Activated naive CD4-positive, alpha-beta T cell treated with anti-CD3 and anti-CD28 coated beads, Interleukin-2, amount 50 U/mL, for 72 hours (primary cell): ENCODE measurements around the gene TMEM212. TPM values are rescaled to one million over a fixed set of nuclear protein-coding genes. Genes with fewer than 3 reads are reported as not detected.
A peak's percentile ranks its signal among the peaks of the same experiment; 100 is the strongest.
"Not testable (repeated sequence)": the region's sequence is repeated elsewhere in the genome, so short reads cannot be mapped to it uniquely, and the experiment has no call there.

Experiments
- ATAC-seq, 2 donors: fragments of 150-1000 bp; cut with Tn5 transposase; 2 replicates each; pipeline ENCODE4 v1.10.0; 2021; ENCODE audit warnings: mild to moderate bottlenecking in 2 of 2, moderate library complexity in 2 of 2
- DNase-seq, 2 donors: peaks; one replicate each; pipeline ENCODE4 v3.0.0; 2021 to 2022; ENCODE audit warnings: low spot score in 2 of 2
- H3K27ac Mint-ChIP-seq, 2 donors: one replicate each; pipeline ENCODE4 v1.8.0; 2022; ENCODE audit warnings: mild to moderate bottlenecking in 2 of 2, mixed read lengths in 2 of 2
- H3K36me3 Mint-ChIP-seq, 2 donors: one replicate each; pipeline ENCODE4 v1.8.0; 2022; ENCODE audit warnings: mixed read lengths in 2 of 2
- H3K9me3 Mint-ChIP-seq, 2 donors: one replicate each; pipeline ENCODE4 v1.8.0; 2022; ENCODE audit warnings: mixed read lengths in 2 of 2
- total RNA-seq, 2 donors: library from RNA; stranded (reverse); gene quantifications; one replicate each; pipeline ENCODE4 v1.2.3, GENCODE V29; 2022

The TMEM212 gene
- total RNA-seq, 2 donors from 2014 or later, result not detected

- no peak for ATAC-seq
- no peak for DNase-seq
- Mint-ChIP-seq H3K27ac (peak overlapping the region in 1 of 2 donors; percentile 7), H3K9me3 (peaks cover 0 to 3% of the 10 kb centered on the region in 2 donors), H3K36me3 (no peaks in the 10 kb centered on the region)
Measured at GRCh38 chr3:171840811-171841619, 2.1 kb upstream of the TMEM212 start.

GRCh38 chr3:171841620-171842000 is 1.5 kb upstream of the TMEM212 start:
- Mint-ChIP-seq H3K9me3 (peaks cover 0 to 5% of the 10 kb centered on the region in 2 donors), H3K36me3 (no peaks in the 10 kb centered on the region), H3K27ac (no peak overlapping the region)
- ATAC-seq, result no peak
- no peak for DNase-seq

- ATAC-seq (no peak), DNase-seq (no peak)
- no peak overlapping the region for H3K27ac Mint-ChIP-seq
- peaks cover 0 to 7% of the 10 kb centered on the region in 2 donors for H3K36me3 Mint-ChIP-seq
- H3K9me3 Mint-ChIP-seq, result peaks cover 0 to 5% of the 10 kb centered on the region in 2 donors
Measured at GRCh38 chr3:171844873-171845272, 1.7 kb downstream of the TMEM212 start.

- Mint-ChIP-seq H3K9me3 (peaks cover 0 to 5% of the 10 kb centered on the region in 2 donors), H3K27ac (no peak overlapping the region), H3K36me3 (peaks cover 0 to 7% of the 10 kb centered on the region in 2 donors)
- DNase-seq, result no peak
- ATAC-seq, result no peak
Measured at GRCh38 chr3:171845481-171846284, 2.5 kb downstream of the TMEM212 start.

GRCh38 chr3:171846597-171846996 is 3.4 kb downstream of the TMEM212 start:
- DNase-seq, result no peak
- Mint-ChIP-seq H3K27ac (peak overlapping the region; percentile 40 to 84), H3K9me3 (peaks cover 0 to 5% of the 10 kb centered on the region in 2 donors), H3K36me3 (peaks cover 0 to 7% of the 10 kb centered on the region in 2 donors)
- peak; percentile 96 to 99 for ATAC-seq

- DNase-seq (no peak), ATAC-seq (no peak)
- peaks cover 0 to 5% of the 10 kb centered on the region in 2 donors for H3K9me3 Mint-ChIP-seq
- H3K36me3 Mint-ChIP-seq, result peaks cover 0 to 7% of the 10 kb centered on the region in 2 donors
- H3K27ac Mint-ChIP-seq, result peak overlapping the region; percentile 40 to 84
Measured at GRCh38 chr3:171847133-171847532, 4.0 kb downstream of the TMEM212 start.

DNA sequence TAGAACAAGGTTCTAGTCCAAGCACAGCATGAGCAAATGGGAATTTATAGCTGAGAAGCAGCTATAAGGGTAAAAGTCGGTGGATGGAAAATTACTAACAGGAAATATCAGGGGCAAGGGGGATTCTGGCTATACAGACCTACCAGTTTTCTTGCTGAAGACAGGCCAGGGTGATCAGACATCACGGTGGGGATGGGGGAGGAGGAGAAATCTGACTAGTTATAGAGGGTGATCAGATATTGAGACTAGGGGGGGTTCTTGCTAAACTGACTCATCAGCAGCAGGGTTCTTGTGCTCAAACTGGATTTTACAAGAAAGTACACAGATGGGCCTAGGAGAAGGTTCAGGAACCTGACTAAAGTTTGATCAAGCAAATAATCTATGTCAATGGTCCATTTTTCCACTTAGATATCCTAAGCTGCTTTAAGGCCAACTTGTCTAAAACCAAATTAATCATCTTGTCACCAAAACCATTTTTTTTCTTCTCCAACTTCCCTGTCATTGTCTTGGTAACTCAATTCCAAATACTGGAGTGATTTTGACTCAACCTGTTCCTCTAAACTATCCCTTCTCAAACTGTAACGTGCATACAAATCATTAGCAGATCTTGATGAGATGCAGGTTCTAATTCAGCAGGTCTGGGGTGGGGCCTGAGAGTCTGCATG is 4.6 kb downstream of the TMEM212 start:
- Mint-ChIP-seq H3K27ac (peak overlapping the region in 1 of 2 donors; percentile 30), H3K36me3 (peaks cover 4 to 11% of the 10 kb centered on the region in 2 donors), H3K9me3 (peaks cover under 1 to 11% of the 10 kb centered on the region in 2 donors)
- no peak for ATAC-seq
- no peak for DNase-seq

DNA sequence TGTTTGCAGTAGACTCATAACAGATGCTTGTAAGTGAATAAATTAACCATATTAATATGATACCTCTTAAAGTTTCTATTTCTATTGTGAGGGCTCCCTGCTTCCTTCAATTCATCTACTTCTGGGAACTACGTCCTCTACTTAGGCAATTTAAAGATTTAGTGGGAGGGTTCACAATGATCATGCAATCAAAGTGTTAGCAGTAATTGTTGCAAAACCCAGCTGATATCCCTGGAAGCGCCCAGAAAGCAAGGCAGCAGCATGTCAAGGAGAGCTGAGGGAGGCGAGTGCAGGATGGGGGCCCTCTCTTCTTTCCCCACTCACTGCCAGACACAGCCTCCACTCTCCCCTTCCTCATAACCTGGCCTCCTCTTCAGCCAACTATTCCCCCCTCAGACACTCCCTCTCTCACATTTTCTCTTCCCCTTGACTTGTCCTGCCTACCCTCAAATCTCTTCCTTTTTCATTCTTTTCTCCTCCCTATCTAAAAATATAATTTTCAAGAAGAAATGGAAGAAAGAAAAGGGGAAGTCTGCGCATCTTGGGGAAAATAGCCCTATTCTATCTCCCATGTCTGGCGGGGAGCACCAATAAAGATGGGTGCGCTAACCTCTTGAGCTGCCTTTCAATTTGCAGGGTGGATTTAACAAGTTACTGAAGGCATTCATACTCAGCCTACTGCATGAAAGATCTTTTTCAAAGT is 6.6 kb downstream of the TMEM212 start:
- no peak for ATAC-seq
- DNase-seq, result no peak
- H3K27ac Mint-ChIP-seq, result no peak overlapping the region
- H3K9me3 Mint-ChIP-seq, result peaks cover 7 to 28% of the 10 kb centered on the region in 2 donors
- H3K36me3 Mint-ChIP-seq, result peaks cover 7 to 25% of the 10 kb centered on the region in 2 donors

GRCh38 chr3:171850320-171850959 is 7.3 kb downstream of the TMEM212 start:
- H3K9me3 Mint-ChIP-seq, result peaks cover 7 to 28% of the 10 kb centered on the region in 2 donors
- peaks cover 7 to 25% of the 10 kb centered on the region in 2 donors for H3K36me3 Mint-ChIP-seq
- DNase-seq (no peak), ATAC-seq (no peak)
- H3K27ac Mint-ChIP-seq, result no peak overlapping the region

- Mint-ChIP-seq H3K36me3 (peaks cover 7 to 25% of the 10 kb centered on the region in 2 donors), H3K9me3 (peaks cover 7 to 24% of the 10 kb centered on the region in 2 donors), H3K27ac (no peak overlapping the region)
- DNase-seq, result no peak
- ATAC-seq, result no peak
Measured at GRCh38 chr3:171850960-171851659, 8.0 kb downstream of the TMEM212 start.

- ATAC-seq (no peak), DNase-seq (no peak)
- peaks cover 7 to 23% of the 10 kb centered on the region in 2 donors for H3K9me3 Mint-ChIP-seq
- peaks cover 7 to 25% of the 10 kb centered on the region in 2 donors for H3K36me3 Mint-ChIP-seq
- H3K27ac Mint-ChIP-seq, result no peak overlapping the region
Measured at GRCh38 chr3:171851660-171852058, 8.5 kb downstream of the TMEM212 start.

DNA sequence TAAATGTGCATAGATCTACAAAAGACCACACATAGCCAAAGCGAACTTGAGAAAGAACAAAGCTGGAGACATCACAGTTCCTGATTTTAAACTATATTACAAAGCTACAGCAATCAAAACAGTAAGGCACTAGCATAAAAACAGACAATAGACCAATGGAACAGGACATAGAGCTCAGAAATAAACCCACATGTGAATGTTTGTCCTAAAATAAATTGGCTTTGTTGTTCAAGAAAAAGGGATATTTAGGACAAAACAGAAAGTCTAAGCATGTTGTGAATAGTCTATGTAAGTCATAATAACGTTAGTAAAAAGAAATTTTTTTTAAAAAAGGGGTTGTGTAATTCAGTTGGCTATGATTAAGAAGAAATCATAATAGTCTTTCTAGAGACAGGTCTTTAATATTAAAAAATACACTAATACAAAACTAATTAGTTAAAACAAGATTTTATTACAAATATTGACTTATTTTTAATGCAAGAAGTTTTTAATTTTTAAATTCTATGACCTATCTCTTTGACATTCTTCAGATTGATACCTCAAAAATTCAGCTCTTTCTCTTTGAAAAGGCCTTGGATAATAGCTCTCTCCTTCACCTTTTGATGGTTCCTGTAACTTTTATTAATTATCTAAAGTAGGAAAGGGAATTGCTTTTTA is 11.6 kb downstream of the TMEM212 start:
- DNase-seq (no peak), ATAC-seq (no peak)
- H3K36me3 Mint-ChIP-seq, result peaks cover 7 to 32% of the 10 kb centered on the region in 2 donors
- no peak overlapping the region for H3K27ac Mint-ChIP-seq
- peaks cover 7 to 23% of the 10 kb centered on the region in 2 donors for H3K9me3 Mint-ChIP-seq

GRCh38 chr3:171858770-171859169 is 15.6 kb downstream of the TMEM212 start:
- not testable (repeated sequence) for H3K9me3 Mint-ChIP-seq, H3K27ac Mint-ChIP-seq, ATAC-seq, DNase-seq
- H3K36me3 Mint-ChIP-seq, result peaks cover 0 to 23% of the 10 kb centered on the region in 2 donors

- no peak for ATAC-seq
- Mint-ChIP-seq H3K27ac (no peak overlapping the region), H3K9me3 (no peaks in the 10 kb centered on the region), H3K36me3 (peaks cover 0 to 14% of the 10 kb centered on the region in 2 donors)
- no peak for DNase-seq
Measured at GRCh38 chr3:171860830-171861535, 17.8 kb downstream of the TMEM212 start.
